NT2/D1 (cell line): ENCODE measurements around the gene SAP30.

Experiments
- SUZ12 ChIP-seq: IDR thresholded peaks from 2 replicates; pipeline ENCODE4 v1.6.1; 2011; ENCODE audit not compliant: insufficient read length, insufficient read depth; ENCODE audit errors: extremely low read depth
- YY1 ChIP-seq: IDR thresholded peaks from 2 replicates; pipeline ENCODE4 v1.6.1; 2011; ENCODE audit not compliant: insufficient read length, insufficient read depth
- ZNF274 ChIP-seq: IDR thresholded peaks from 2 replicates; pipeline ENCODE4 v1.6.1; 2011; ENCODE audit warnings: mild to moderate bottlenecking, low read depth, low read length

GRCh38 chr4:173413036-173413435 is 42.3 kb downstream of the SAP30 start:
- no peak for TF ChIP-seq YY1
- TF ChIP-seq ZNF274 = no peak
- no peak for TF ChIP-seq SUZ12
